H1 (cell line): ENCODE results near the gene LEMD1. TPM values are rescaled to one million over a fixed set of nuclear protein-coding genes. Genes with fewer than 3 reads are reported as not detected.

ENCODE experiments used
- CTCF ChIA-PET: fragments of 300-600 bp; sonication (Branson Sonifier 250); formaldehyde crosslinking; loops from one replicate; lab custom pipeline; 2021; ENCODE audit not compliant: partially characterized antibody; lab: Charles Lee
- POLR2A ChIA-PET: fragments of 300-600 bp; sonication (Branson Sonifier 250); formaldehyde crosslinking; loops from one replicate; lab custom pipeline; 2021; ENCODE audit warnings: inconsistent platforms; ENCODE audit not compliant: partially characterized antibody; lab: Charles Lee
- DNase-seq, 2 experiments: peaks; one replicate each; pipeline versions ENCODE4 v3.0.0 to v3.0.0-alpha.2; 2010 to 2022; ENCODE audit warnings: low spot score in 2 of 2, low read depth in 1 of 2, mixed read lengths in 1 of 2
- FAIRE-seq: peaks from 2 replicates; lab custom pipeline; 2011; peaks lifted over from hg19 to GRCh38; lab: Jason Lieb, UNC
- H2AFZ ChIP-seq: 2 replicates; pipeline ENCODE4 v1.8.1; 2012; ENCODE audit warnings: low read length, inconsistent platforms
- H2AK5ac ChIP-seq: 2 replicates; pipeline ENCODE4 v1.6.1; 2013; ENCODE audit warnings: low read depth, low read length
- H2BK120ac ChIP-seq: replicated peaks from 2 replicates; pipeline ENCODE3; 2013; ENCODE audit warnings: low read depth, low read length, inconsistent platforms
- H2BK12ac ChIP-seq: 2 replicates; pipeline ENCODE4 v1.6.1; 2013; ENCODE audit warnings: low read depth, low read length
- H2BK15ac ChIP-seq: 2 replicates; pipeline ENCODE4 v1.6.1; 2013; ENCODE audit warnings: low read length
- H2BK20ac ChIP-seq: 2 replicates; pipeline ENCODE4 v1.6.1; 2013; ENCODE audit warnings: low read length
- H2BK5ac ChIP-seq: 2 replicates; pipeline ENCODE4 v1.6.1; 2013; ENCODE audit warnings: low read depth, low read length
- H3K14ac ChIP-seq: 2 replicates; pipeline ENCODE4 v1.6.1; 2013; ENCODE audit warnings: inconsistent platforms; ENCODE audit not compliant: insufficient read length
- H3K18ac ChIP-seq: 2 replicates; pipeline ENCODE4 v1.6.1; 2013; ENCODE audit warnings: low read length; ENCODE audit errors: extremely low read depth
- H3K23ac ChIP-seq: 2 replicates; pipeline ENCODE4 v1.6.1; 2013; ENCODE audit warnings: inconsistent platforms; ENCODE audit not compliant: insufficient read length
- H3K23me2 ChIP-seq: 2 replicates; pipeline ENCODE4 v1.6.1; 2013; ENCODE audit warnings: low read depth, low read length
- H3K27ac ChIP-seq: 2 replicates; pipeline ENCODE4 v1.6.1; 2011; ENCODE audit warnings: low read depth, low read length, inconsistent platforms
- H3K27me3 ChIP-seq, 4 experiments: replicated peaks in 1 of 4; 1 replicate in 1 of 4; 2 replicates in 3 of 4; pipeline versions ENCODE4 v1.6.1 to v1.8.1; 2011 to 2013; ENCODE audit warnings: low read length in 3 of 4, mild to moderate bottlenecking in 3 of 4, inconsistent platforms in 2 of 4, mixed read lengths in 2 of 4, moderate library complexity in 1 of 4; ENCODE audit not compliant: control insufficient read depth in 3 of 4, insufficient read depth in 3 of 4; ENCODE audit errors: extremely low read depth in 1 of 4
- H3K36me3 ChIP-seq, 4 experiments: 2 replicates each; pipeline versions ENCODE4 v1.6.1 to v1.8.1; 2011 to 2013; ENCODE audit warnings: mild to moderate bottlenecking in 4 of 4, low read length in 3 of 4, moderate library complexity in 2 of 4, control low read depth in 1 of 4, inconsistent platforms in 1 of 4; ENCODE audit not compliant: insufficient read depth in 4 of 4, control insufficient read depth in 2 of 4
- H3K4ac ChIP-seq: replicated peaks from 2 replicates; pipeline ENCODE3; 2013; ENCODE audit warnings: low read length, low read depth, mixed read lengths, inconsistent platforms; ENCODE audit not compliant: insufficient read length
- H3K4me1 ChIP-seq, 4 experiments: replicated peaks in 1 of 4; 1 replicate in 1 of 4; 2 replicates in 3 of 4; pipeline versions ENCODE4 v1.6.1 to v1.8.1; 2011 to 2013; ENCODE audit warnings: low read length in 3 of 4, inconsistent platforms in 2 of 4, mixed read lengths in 1 of 4; ENCODE audit not compliant: insufficient read depth in 4 of 4, control insufficient read depth in 3 of 4
- H3K4me2 ChIP-seq, 2 experiments: 2 replicates each; pipeline versions ENCODE4 v1.6.1 to v1.8.1; 2011 to 2013; ENCODE audit warnings: low read depth in 2 of 2, low read length in 2 of 2, control low read depth in 1 of 2, inconsistent platforms in 1 of 2, mild to moderate bottlenecking in 1 of 2; ENCODE audit not compliant: insufficient read depth in 1 of 2
- H3K4me3 ChIP-seq, 4 experiments: fragments of 200-600, 300-600 bp in 1 of 4; sonication (generic), shearing (Covaris generic), sonication (Bioruptor Twin) in 1 of 4; 2 replicates each; pipeline versions ENCODE4 v1.5.1 to v1.8.1; 2011 to 2016; ENCODE audit warnings: low read length in 4 of 4, low read depth in 3 of 4, control low read depth in 2 of 4, inconsistent platforms in 2 of 4, mild to moderate bottlenecking in 2 of 4, mixed read lengths in 1 of 4, moderate library complexity in 1 of 4; ENCODE audit not compliant: insufficient read depth in 2 of 4; ENCODE audit errors: extremely low read depth in 1 of 4
- H3K56ac ChIP-seq: replicated peaks from 2 replicates; pipeline ENCODE3; 2013; ENCODE audit warnings: low read depth, mild to moderate bottlenecking, mixed read lengths, low read length, inconsistent platforms; ENCODE audit not compliant: insufficient read length
- H3K79me1 ChIP-seq: 2 replicates; pipeline ENCODE4 v1.6.1; 2013; ENCODE audit warnings: low read depth, low read length, control low read depth
- H3K79me2 ChIP-seq, 2 experiments: 2 replicates each; pipeline versions ENCODE4 v1.6.1 to v1.8.1; 2012 to 2013; ENCODE audit warnings: low read length in 2 of 2, mild to moderate bottlenecking in 2 of 2, inconsistent platforms in 1 of 2; ENCODE audit not compliant: insufficient read depth in 2 of 2, control insufficient read depth in 1 of 2
- H3K9ac ChIP-seq, 4 experiments: replicated peaks in 1 of 4; 1 replicate in 1 of 4; 2 replicates in 3 of 4; pipeline versions ENCODE4 v1.6.1 to v1.8.1; 2011 to 2013; ENCODE audit warnings: low read depth in 3 of 4, low read length in 3 of 4, control low read depth in 2 of 4, mild to moderate bottlenecking in 2 of 4, moderate library complexity in 2 of 4, inconsistent platforms in 1 of 4; ENCODE audit errors: extremely low read depth in 1 of 4
- H3K9me3 ChIP-seq, 2 experiments: 2 replicates each; pipeline versions ENCODE4 v1.6.1 to v1.8.1; 2012 to 2013; ENCODE audit warnings: mild to moderate bottlenecking in 2 of 2, moderate library complexity in 2 of 2, control low read depth in 1 of 2, inconsistent platforms in 1 of 2, low read depth in 1 of 2, low read length in 1 of 2, mixed read lengths in 1 of 2; ENCODE audit not compliant: insufficient read depth in 2 of 2
- H4K20me1 ChIP-seq, 2 experiments: replicated peaks in 1 of 2; 2 replicates each; pipeline versions ENCODE3 to v1.8.1; 2011 to 2013; ENCODE audit warnings: inconsistent platforms in 2 of 2, low read length in 2 of 2, mild to moderate bottlenecking in 1 of 2; ENCODE audit not compliant: insufficient read depth in 2 of 2, control insufficient read depth in 1 of 2
- H4K5ac ChIP-seq: 2 replicates; pipeline ENCODE4 v1.6.1; 2013; ENCODE audit warnings: low read length, low read depth, mixed read lengths, inconsistent platforms; ENCODE audit not compliant: insufficient read length
- H4K8ac ChIP-seq: 2 replicates; pipeline ENCODE4 v1.8.0; 2013; ENCODE audit warnings: mild to moderate bottlenecking, moderate library complexity, low read length, inconsistent platforms; ENCODE audit not compliant: insufficient read depth; ENCODE audit errors: extremely low read depth
- H4K91ac ChIP-seq: replicated peaks from 2 replicates; pipeline ENCODE3; 2013; ENCODE audit warnings: low read length, mixed read lengths, inconsistent platforms; ENCODE audit not compliant: insufficient read length
- BACH1 ChIP-seq: IDR thresholded peaks from 2 replicates; pipeline ENCODE4 v1.6.1; 2012; ENCODE audit warnings: low read length, improper control_type of control experiment
- GABPA ChIP-seq: IDR thresholded peaks from 2 replicates; pipeline ENCODE4 v1.6.1; 2011; ENCODE audit warnings: mild to moderate bottlenecking, low read length, moderate library complexity, borderline replicate concordance; ENCODE audit not compliant: insufficient read depth
- RAD21 ChIP-seq, 2 experiments: IDR thresholded peaks in 1 of 2; conservative IDR thresholded peaks in 1 of 2; 2 replicates each; pipeline ENCODE4 v1.6.1; 2011; ENCODE audit warnings: low read depth in 2 of 2, low read length in 2 of 2, improper control_type of control experiment in 1 of 2, inconsistent platforms in 1 of 2, mild to moderate bottlenecking in 1 of 2, moderate library complexity in 1 of 2
- RNF2 ChIP-seq: fragments of 200-900, 300-1000 bp; sonication (generic); IDR thresholded peaks from 2 replicates; pipeline ENCODE4 v1.7.1; 2016; ENCODE audit warnings: borderline replicate concordance, low read depth, mild to moderate bottlenecking, antibody characterized with exemption, low read length; ENCODE audit not compliant: poor library complexity, severe bottlenecking; ENCODE audit errors: missing control alignments
- YY1 ChIP-seq: IDR thresholded peaks from 2 replicates; pipeline ENCODE4 v1.6.1; 2011; ENCODE audit warnings: low read depth, mild to moderate bottlenecking, low read length
- ZNF274 ChIP-seq: IDR thresholded peaks from 2 replicates; pipeline ENCODE4 v1.7.0; 2012; ENCODE audit warnings: low read length, borderline replicate concordance; ENCODE audit errors: extremely low read depth
- WGBS, 2 experiments: shearing (Covaris generic) in 1 of 2; methylation state at CpG; one replicate each; pipeline versions ENCODE4 v1.1.6 to v1.1.7; 2013 to 2015; ENCODE audit warnings: low lambda C conversion rate in 2 of 2, mixed read lengths in 2 of 2, inconsistent platforms in 1 of 2, low coverage in 1 of 2, missing lambda C conversion rate in 1 of 2; ENCODE audit not compliant: insufficient replicate concordance in 2 of 2, insufficient coverage in 1 of 2, insufficient read length in 1 of 2; ENCODE audit errors: extremely low coverage in 1 of 2, missing lambda C conversion rate in 1 of 2; 5-methylcytosine and 5-hydroxymethylcytosine counted together
- polyA plus RNA-seq, 7 experiments: library from polyadenylated mRNA; depleted of rRNA in 3 of 7; stranded (reverse) in 5 of 7; unstranded in 2 of 7; fragments of >200 nt in 5 of 7; fragments of 200-250 nt in 2 of 7; gene quantifications; 1 replicate in 5 of 7; 2 replicates in 1 of 7; 4 replicates in 1 of 7; pipeline versions ENCODE4 v1.2.1 to v1.2.3, GENCODE V29; 2011 to 2013; ENCODE audit warnings: missing spikeins in 2 of 7, mixed read lengths in 2 of 7
- total RNA-seq: library from RNA; stranded (reverse); fragmentation: NEBNext Ultra II Directional; extraction: Animal tissue kit (Norgen Biotek cat#: 25700); gene quantifications from 2 replicates; pipeline ENCODE4 v1.2.1, GENCODE V29; 2021
- TF ChIP-seq, protein P1 (sequence below), 3 experiments: IDR thresholded peaks; 1 replicate in 2 of 3; 2 replicates in 1 of 3; pipeline versions ENCODE4 v1.5.1 to v1.6.1; 2011; ENCODE audit warnings: low read length in 3 of 3, mild to moderate bottlenecking in 3 of 3, inconsistent platforms in 2 of 3, low read depth in 1 of 3, moderate library complexity in 1 of 3; ENCODE audit not compliant: insufficient read depth in 1 of 3; ENCODE audit errors: control extremely low read depth in 1 of 3

Gene LEMD1
- total and polyA plus RNA-seq, 2 of the 8 experiments (the other 6 are each of a cell fraction or from before 2014, with no cell fraction given) = 10.0 to 10.5 TPM

GRCh38 chr1:205422993-205423642 is 1.3 kb upstream of the LEMD1 start:
- POLR2A ChIA-PET = interaction anchor here (1.3 kb wide), 1 partner anchor 12 kb away, joined by 3 read pairs; no protein-coding TSS in a partner anchor
- no peaks in the 10 kb centered on the region for H3K79me2 ChIP-seq

More at GRCh38 chr1:205422993-205423642, 1.3 kb upstream of the LEMD1 start:
- no peak overlapping the region for H3K4me2 ChIP-seq
- no peak overlapping the region for H3K14ac ChIP-seq
- H3K4ac ChIP-seq = no peak overlapping the region
- H3K9me3 ChIP-seq = no peaks in the 10 kb centered on the region
- no peak overlapping the region for H3K4me3 ChIP-seq
- FAIRE-seq = no peak
- no peak overlapping the region for H2AK5ac ChIP-seq
- no peaks in the 10 kb centered on the region; a peak in 2 of 7 replicates for H3K27me3 ChIP-seq
- H3K79me1 ChIP-seq = no peaks in the 10 kb centered on the region
- H3K9ac ChIP-seq = no peak overlapping the region
- H2AFZ ChIP-seq = no peak overlapping the region
- TF ChIP-seq BACH1 (no peak), RAD21 (IDR thresholded peaks at IDR 0.05 in 1 of 2, conservative IDR thresholded peaks at IDR 0.05 in 1 of 2; ENCODE audit: low read depth in 2 of 2, low read length in 2 of 2) (peak; percentile 7 to 20; a peak in 3 of 4 replicates), RNF2 (no peak), GABPA (no peak), YY1 (no peak), ZNF274 (no peak)
- TF ChIP-seq, protein P1, sequence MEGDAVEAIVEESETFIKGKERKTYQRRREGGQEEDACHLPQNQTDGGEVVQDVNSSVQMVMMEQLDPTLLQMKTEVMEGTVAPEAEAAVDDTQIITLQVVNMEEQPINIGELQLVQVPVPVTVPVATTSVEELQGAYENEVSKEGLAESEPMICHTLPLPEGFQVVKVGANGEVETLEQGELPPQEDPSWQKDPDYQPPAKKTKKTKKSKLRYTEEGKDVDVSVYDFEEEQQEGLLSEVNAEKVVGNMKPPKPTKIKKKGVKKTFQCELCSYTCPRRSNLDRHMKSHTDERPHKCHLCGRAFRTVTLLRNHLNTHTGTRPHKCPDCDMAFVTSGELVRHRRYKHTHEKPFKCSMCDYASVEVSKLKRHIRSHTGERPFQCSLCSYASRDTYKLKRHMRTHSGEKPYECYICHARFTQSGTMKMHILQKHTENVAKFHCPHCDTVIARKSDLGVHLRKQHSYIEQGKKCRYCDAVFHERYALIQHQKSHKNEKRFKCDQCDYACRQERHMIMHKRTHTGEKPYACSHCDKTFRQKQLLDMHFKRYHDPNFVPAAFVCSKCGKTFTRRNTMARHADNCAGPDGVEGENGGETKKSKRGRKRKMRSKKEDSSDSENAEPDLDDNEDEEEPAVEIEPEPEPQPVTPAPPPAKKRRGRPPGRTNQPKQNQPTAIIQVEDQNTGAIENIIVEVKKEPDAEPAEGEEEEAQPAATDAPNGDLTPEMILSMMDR (IDR thresholded peaks at IDR 0.05; ENCODE audit: control extremely low read depth in 1 of 3, insufficient read depth in 1 of 3, low read depth in 1 of 3, low read length in 3 of 3) = peak in 1 of 3 experiments; percentile 13; a peak in 1 of 4 replicates
- TF ChIP-seq, all 59 proteins: peak for 2
- H3K18ac ChIP-seq = no peak overlapping the region
- H3K23ac ChIP-seq = no peak overlapping the region
- no peak overlapping the region for H4K5ac ChIP-seq
- 90% methylated on average over 4 of the region's 4 CpGs; no CpG with 5 or more reads in 1 of the 2 experiments for WGBS, 2 experiments
- H3K4me1 ChIP-seq = peaks cover 0 to 7% (median 2%) of the 10 kb centered on the region in 4 experiments; a peak in 4 of 7 replicates
- no peaks in the 10 kb centered on the region for H3K36me3 ChIP-seq
- H3K27ac ChIP-seq = no peak overlapping the region
- CTCF ChIA-PET = interaction anchor here (0.6 to 21.5 kb wide), 12 partner anchors 6 to 206 kb away, joined by 3 to 479 read pairs (median 8); partner anchors contain the start of genes BLACAT1 and LEMD1
- no peak overlapping the region for H3K56ac ChIP-seq
- H4K20me1 ChIP-seq = no peaks in the 10 kb centered on the region
- H3K23me2 ChIP-seq = no peaks in the 10 kb centered on the region
- no peak overlapping the region for H2BK120ac ChIP-seq
- H2BK15ac ChIP-seq = no peak overlapping the region
- no peak overlapping the region for H4K8ac ChIP-seq
- no peak overlapping the region for H2BK20ac ChIP-seq
- no peak for DNase-seq
- H4K91ac ChIP-seq = no peak overlapping the region
- no peak overlapping the region for H2BK12ac ChIP-seq
- H2BK5ac ChIP-seq = no peak overlapping the region
